Testis (tissue), 3 donors: ENCODE data around the gene SEZ6. TPM values are rescaled to one million over a fixed set of nuclear protein-coding genes. Genes with fewer than 3 reads are reported as not detected.

ENCODE experiments used
- DNase-seq: peaks from one replicate; pipeline ENCODE4 v3.0.0-alpha.2; 2019
- H3K27ac ChIP-seq, 2 donors: fragments of 200-600 bp; sonication (generic); one replicate each; pipeline ENCODE4 v1.5.1; 2019
- H3K27me3 ChIP-seq: fragments of 200-600 bp; sonication (generic); one replicate; pipeline ENCODE4 v1.5.1; 2019
- H3K36me3 ChIP-seq: fragments of 200-600 bp; sonication (generic); one replicate; pipeline ENCODE4 v1.5.1; 2017; ENCODE audit warnings: low read depth; ENCODE audit errors: missing control alignments
- H3K4me1 ChIP-seq: fragments of 200-600 bp; sonication (generic); one replicate; pipeline ENCODE4 v1.5.1; 2019
- H3K4me3 ChIP-seq, 2 donors: fragments of 200-600 bp; sonication (generic); one replicate each; pipeline ENCODE4 v1.5.1; 2017 to 2019
- H3K9me3 ChIP-seq: fragments of 200-600 bp; sonication (generic); one replicate; pipeline ENCODE4 v1.5.1; 2017
- CTCF ChIP-seq, 3 experiments: fragments of 450-650 bp in 2 of 3; fragments of 200-600 bp in 1 of 3; sonication (generic) in 1 of 3; IDR thresholded peaks; one replicate each; pipeline ENCODE4 v1.5.1; 2016 to 2019; ENCODE audit warnings: antibody characterized with exemption in 3 of 3, mild to moderate bottlenecking in 2 of 3, moderate library complexity in 1 of 3
- POLR2A ChIP-seq: fragments of 450-650 bp; IDR thresholded peaks from one replicate; pipeline ENCODE4 v1.6.1; 2017; ENCODE audit warnings: antibody characterized with exemption, mild to moderate bottlenecking, moderate library complexity
- WGBS, 2 donors: methylation state at CpG; one replicate each; pipeline ENCODE4 v1.1.5; 2018; 5-methylcytosine and 5-hydroxymethylcytosine counted together
- intact Hi-C: fragments of 100-400 bp; cut with DNase I; formaldehyde crosslinking; loops from one replicate; pipeline ENCODE4 v1.15.1; 2023; ENCODE audit warnings: low total_unique reads
- polyA plus RNA-seq: library from polyadenylated mRNA; stranded (reverse); fragments of 350-450 nt; fragmentation: Illumina TruSeq; extraction: RNeasy Lipid Tissue Mini Kit (QIAGEN cat#74804); gene quantifications from one replicate; pipeline ENCODE4 v1.2.3, GENCODE V29; 2014; ENCODE audit warnings: low read depth, low replicate concordance; ENCODE audit not compliant: insufficient read depth
- total RNA-seq, 2 donors: library from RNA; depleted of rRNA; stranded (reverse); fragments of >200 nt; gene quantifications; one replicate each; pipeline ENCODE4 v1.2.3, GENCODE V29; 2016

Gene SEZ6
- total and polyA plus RNA-seq, 3 donors from 2014 or later, result 0.53 to 2.1 (median 0.79) TPM

- no peak overlapping the region for H3K4me3 ChIP-seq
- no peak for DNase-seq
- H3K27ac ChIP-seq, result no peak overlapping the region
- intact Hi-C loops, result loop anchor here (10.0 kb wide), 1 partner anchor 323 kb away; no protein-coding TSS in a partner anchor
- WGBS, 2 donors, result 87 to 89% methylated on average over 7 of the region's 7 CpGs
- H3K36me3 ChIP-seq, result no peaks in the 10 kb centered on the region
- no peaks in the 10 kb centered on the region for H3K9me3 ChIP-seq
- TF ChIP-seq POLR2A (no peak), CTCF (IDR thresholded peaks at IDR 0.05) (no peak)
- no peaks in the 10 kb centered on the region for H3K4me1 ChIP-seq
- H3K27me3 ChIP-seq, result no peaks in the 10 kb centered on the region
Measured at GRCh38 chr17:28961391-28961790, 44.4 kb downstream of the SEZ6 start.

DNA sequence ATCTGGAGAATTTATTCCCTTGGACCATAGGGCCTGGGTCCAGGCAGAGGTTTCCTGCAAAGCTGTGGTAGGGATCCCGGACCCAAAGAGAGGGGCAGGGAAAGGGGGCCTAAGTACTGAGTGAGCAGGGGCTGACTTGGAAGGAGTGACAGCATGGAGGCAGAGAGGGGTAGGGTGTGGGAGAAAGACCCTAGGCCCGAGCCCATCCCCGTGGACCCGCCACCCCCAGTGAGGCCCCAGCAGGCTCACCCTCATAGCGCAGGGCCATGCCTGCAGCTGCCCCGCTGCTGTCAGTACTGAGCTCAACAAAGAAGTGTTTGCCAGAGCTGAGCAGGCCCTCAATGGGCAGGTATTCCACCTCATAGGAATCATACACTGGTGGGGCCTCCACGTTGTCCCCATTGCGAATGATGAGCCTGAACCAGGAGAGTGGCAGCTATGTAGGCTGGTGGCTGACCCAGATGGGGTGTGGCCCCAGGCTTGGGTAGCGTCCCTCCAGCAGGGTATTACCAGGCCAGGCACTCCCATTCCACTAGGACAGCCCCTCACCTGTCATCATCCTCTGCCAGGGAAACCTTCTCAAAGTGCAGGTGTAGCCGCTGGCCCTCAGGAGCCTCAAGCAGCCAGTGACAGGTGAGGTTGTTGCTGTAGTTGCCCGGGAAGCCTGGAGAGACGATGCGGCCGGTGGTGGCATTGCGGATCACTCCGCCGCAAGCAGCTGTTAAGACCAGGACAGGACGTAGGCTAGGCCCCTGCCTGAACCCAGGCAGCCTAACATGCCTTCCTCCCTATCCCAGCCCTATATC lies 45.4 kb downstream of the SEZ6 start:
- Histone ChIP-seq H3K4me1 (no peaks in the 10 kb centered on the region), H3K27me3 (no peaks in the 10 kb centered on the region), H3K36me3 (no peaks in the 10 kb centered on the region), H3K4me3 (no peak overlapping the region), H3K27ac (no peak overlapping the region), H3K9me3 (no peaks in the 10 kb centered on the region)
- WGBS, 2 donors, result 88 to 93% methylated on average over 17 to 18 of the region's 18 CpGs
- DNase-seq, result no peak
- intact Hi-C loops, result loop anchor here (10.0 kb wide), 1 partner anchor 324 kb away; no protein-coding TSS in a partner anchor
- no peak for TF ChIP-seq CTCF (IDR thresholded peaks at IDR 0.05)
- TF ChIP-seq POLR2A, result no peak

- no peaks in the 10 kb centered on the region for H3K36me3 ChIP-seq
- H3K9me3 ChIP-seq, result no peaks in the 10 kb centered on the region
- intact Hi-C loops, result no loop called here
- H3K4me3 ChIP-seq, result no peak overlapping the region
- H3K27me3 ChIP-seq, result no peaks in the 10 kb centered on the region
- TF ChIP-seq CTCF (IDR thresholded peaks at IDR 0.05), result no peak
- no peak for TF ChIP-seq POLR2A
- H3K4me1 ChIP-seq, result no peaks in the 10 kb centered on the region
- H3K27ac ChIP-seq, result no peak overlapping the region
- 92 to 100% methylated on average over 2 to 9 of the region's 9 CpGs for WGBS, 2 donors
- no peak for DNase-seq
Measured at GRCh38 chr17:28959471-28959871, 46.4 kb downstream of the SEZ6 start.

DNA sequence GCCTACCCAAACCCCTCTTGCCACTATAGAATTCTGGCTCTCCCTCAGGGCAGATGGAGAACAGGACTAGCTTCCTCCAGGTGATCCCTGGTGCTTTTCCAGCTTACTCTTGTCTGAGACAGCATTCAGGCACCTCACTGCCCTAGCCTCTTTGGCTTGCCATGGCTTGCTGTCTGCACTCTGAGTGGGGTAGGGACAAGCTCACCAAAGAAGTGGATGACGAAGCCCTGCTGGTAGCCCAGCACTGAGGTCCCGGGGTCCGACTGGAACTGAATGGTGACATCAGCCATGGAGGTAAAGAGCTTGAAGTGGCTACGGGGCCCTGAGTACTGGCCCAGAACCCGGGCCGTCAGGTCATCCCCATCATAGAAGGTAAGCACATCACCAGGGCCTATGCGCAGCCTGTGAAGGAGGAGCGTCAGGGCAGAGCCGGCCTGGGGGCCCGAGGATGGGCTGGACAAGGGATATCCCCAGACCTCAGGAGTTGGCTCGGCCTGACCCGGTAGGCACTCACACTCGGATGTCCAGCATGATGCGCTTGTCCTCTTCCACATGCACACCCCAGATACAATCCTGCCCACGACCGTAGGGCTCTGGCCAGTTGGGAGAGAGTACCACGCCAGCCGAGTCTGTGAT lies 46.9 kb downstream of the SEZ6 start:
- TF ChIP-seq POLR2A (no peak), CTCF (IDR thresholded peaks at IDR 0.05) (no peak)
- no peak for DNase-seq
- H3K27ac ChIP-seq, result no peak overlapping the region
- H3K9me3 ChIP-seq, result no peaks in the 10 kb centered on the region
- intact Hi-C loops, result no loop called here
- H3K4me1 ChIP-seq, result no peaks in the 10 kb centered on the region
- H3K4me3 ChIP-seq, result no peak overlapping the region
- H3K36me3 ChIP-seq, result no peaks in the 10 kb centered on the region
- no peaks in the 10 kb centered on the region for H3K27me3 ChIP-seq
- 94 to 97% methylated on average over 13 to 18 of the region's 18 CpGs for WGBS, 2 donors
